EL (cell line): Measurements from ENCODE around the gene MCM3.
A peak's percentile ranks its signal among the peaks of the same experiment; 100 is the strongest.

Experiments
- DNase-seq: peaks from one replicate; pipeline ENCODE4 v3.0.0-alpha.2; 2016

Gene MCM3

GRCh38 chr6:52284460-52285176, at the start of gene MCM3:
TSS of gene MCM3 (minus strand) at chr6:52284742. CDS start at chr6:52284674, 68 bp downstream.
- DNase-seq, result peak; percentile 100

DNA sequence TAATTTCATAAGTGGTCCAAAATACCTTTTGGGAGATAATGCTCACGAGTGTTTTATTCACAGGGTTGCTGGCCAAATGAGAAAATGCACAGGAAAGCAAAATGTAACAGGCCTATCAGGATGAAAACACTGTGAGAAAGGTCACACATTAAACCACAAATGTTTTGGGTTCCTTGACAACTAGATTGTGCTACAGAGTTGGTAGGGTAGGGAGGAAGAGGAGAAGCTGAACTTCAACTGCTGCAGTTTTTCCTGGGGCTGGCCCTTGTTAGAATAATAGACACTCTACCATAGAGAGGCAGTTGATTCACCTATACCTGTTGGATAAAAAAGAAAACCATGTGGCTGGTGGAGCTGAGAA, 49.3 kb upstream of the MCM3 start:
- no peak for DNase-seq

DNA sequence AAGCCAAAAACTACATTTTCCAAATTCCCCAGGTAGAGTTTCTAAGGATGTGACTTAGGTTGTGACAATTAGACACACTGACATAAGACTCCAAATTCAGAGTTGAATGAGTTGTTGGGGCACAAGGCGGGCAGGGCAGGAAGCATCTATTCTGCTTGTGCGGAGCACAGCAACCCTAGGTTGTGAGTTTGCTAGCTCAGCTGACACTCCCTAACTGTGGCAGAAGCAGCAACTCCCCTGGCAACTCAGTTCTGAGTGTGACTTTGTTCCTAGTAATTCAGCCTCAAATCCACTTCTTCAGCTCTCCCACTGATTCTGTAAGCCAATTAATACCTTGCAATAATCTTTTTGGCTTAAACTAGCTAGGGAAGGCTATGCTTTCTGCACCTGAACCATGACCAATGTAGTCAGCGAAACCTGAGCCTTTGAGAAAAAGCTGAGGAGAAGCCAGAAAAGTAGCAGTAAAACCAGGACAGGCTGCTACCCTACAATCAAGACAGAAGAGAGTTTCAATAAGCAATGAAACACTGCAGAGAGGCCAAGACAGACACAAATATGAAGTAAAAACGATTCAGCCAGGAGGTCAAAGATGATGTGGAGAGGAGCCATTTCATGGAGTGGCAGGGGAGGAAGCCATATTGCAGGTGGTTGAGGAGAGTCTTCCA, 47.4 kb upstream of the MCM3 start:
- DNase-seq, result no peak

DNA sequence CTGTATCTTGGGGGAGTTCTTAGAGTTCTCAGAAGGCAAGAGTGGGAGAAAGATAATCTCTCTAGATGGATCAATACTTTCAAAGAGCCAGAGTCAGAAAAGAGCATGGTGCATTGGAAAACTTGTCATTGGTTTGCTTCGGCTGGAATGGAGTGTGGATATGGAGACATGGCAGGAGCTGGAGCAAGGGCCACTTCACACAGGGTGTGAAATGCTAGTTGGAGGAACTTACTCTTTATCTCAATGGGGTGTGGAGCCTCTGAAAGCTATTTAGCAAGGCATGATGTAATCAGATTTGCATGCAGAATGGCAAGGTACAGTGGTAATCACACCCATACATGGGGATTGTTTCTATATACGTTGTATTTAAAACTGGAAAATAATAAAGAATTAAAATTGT, 45.9 kb upstream of the MCM3 start:
- no peak for DNase-seq

GRCh38 chr6:52328729-52329128, 44.2 kb upstream of the MCM3 start:
- DNase-seq, result no peak

DNA sequence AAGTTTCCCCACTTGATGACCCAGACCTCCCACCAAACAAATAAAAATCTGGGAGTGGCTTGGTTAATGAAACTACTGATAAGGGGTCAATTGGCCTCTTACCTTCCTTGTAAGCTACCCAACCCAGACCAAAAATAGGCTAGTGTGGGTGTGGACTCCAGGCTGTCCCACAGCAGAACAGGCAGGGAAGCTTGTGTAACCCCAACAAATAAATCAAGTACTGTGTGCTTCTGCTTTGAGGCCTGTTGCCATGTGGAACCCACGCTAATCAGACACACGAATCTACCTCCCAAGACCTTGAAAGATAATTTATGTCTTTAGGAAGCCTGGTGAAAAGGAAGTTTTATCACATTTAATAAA, 43.7 kb upstream of the MCM3 start:
- no peak for DNase-seq

- no peak for DNase-seq
Observed at GRCh38 chr6:52326540-52327364, 42.2 kb upstream of the MCM3 start.

- no peak for DNase-seq
Observed at GRCh38 chr6:52325695-52326471, 41.3 kb upstream of the MCM3 start.

GRCh38 chr6:52324189-52324588, 39.6 kb upstream of the MCM3 start:
- no peak for DNase-seq

- peak; percentile 50 for DNase-seq
Observed at GRCh38 chr6:52317841-52318581, 33.5 kb upstream of the MCM3 start.

DNA sequence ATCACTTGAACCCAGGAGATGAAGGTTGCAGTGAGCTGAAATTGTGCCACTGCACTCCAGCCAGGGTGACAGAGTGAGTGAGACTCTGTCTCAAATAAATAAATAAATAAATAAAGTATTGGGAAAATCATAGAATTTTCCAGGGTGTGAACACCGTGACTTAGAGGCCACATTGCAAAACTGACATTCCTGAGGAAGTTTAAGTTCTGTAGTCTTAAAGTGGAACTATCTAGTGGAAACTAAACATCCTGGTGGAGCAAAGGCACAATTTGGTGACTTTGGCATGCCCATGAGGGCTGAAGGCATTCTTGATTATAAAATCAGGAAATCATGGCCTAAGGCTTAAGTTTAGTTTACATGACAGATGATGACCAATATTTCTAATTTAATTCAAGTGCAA, 32.7 kb upstream of the MCM3 start:
- no peak for DNase-seq

- DNase-seq, result no peak
Observed at GRCh38 chr6:52314752-52315151, 30.2 kb upstream of the MCM3 start.

DNA sequence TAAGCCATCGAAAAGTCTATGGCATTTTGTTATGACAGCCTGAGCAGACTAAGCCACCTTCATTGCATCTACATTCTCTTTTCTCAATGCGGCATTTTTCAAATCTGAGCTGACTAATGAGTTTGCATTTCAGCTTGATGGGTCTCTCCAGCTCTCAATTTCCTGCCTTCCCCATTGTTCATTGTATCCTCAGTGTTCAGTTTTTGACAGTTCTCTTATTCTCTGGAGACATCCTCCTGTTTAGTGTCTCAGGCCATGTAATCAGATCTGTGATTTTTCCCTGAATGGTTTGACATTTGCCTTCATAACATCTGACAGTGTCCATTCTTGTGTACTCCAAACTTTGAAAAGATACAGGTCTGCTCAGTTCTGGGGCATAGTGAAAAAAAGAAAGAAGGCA, 27.9 kb upstream of the MCM3 start:
- no peak for DNase-seq

DNA sequence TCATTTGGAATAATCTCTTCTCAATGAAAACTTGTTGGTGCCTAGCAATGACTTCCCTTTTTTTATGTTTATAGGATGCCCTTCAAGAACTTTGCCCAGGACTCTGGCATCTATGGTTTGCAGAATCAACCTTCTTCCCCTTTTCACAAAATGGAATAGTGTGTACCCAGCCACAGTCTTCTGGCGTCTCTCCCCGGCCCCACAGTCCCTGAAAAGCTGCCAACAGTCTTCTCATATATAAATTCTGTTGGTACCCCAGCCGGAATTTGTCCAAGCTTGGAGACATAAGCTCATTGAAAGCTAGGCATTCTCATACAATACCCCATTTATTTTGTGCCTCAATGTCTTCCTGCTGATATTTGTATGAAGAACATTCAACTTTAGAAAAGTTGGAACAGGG, 26.4 kb upstream of the MCM3 start:
- no peak for DNase-seq

DNA sequence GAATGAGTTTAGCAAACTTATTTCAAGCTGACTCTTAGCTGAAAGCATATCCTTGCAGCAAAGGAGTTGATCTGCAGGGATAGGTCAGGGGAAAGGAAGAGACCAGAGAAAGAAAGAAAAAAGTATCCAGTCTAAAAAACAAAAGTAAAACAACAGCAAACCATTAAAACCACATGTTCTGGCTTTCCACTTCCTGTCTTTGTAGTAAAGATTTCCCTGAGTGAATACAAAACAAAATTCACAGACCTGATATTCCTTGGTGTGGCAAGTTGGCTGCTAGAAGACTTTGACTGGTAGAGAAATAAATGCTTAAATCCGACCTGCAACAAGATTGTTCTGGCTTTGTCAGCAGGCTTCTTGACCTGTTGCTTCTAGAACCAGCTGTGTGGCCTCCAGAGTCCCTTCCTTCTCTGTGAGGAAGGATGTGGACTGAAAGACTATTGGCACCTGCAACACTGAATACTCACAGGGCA, 23.4 kb upstream of the MCM3 start:
- DNase-seq, result no peak

GRCh38 chr6:52306972-52307870, 22.7 kb upstream of the MCM3 start:
- DNase-seq, result no peak

GRCh38 chr6:52305948-52306767, 21.6 kb upstream of the MCM3 start:
- no peak for DNase-seq

GRCh38 chr6:52305411-52305810, 20.9 kb upstream of the MCM3 start:
- DNase-seq, result no peak

- peak; percentile 19 for DNase-seq
Observed at GRCh38 chr6:52304983-52305390, 20.4 kb upstream of the MCM3 start.

- DNase-seq, result no peak
Observed at GRCh38 chr6:52303178-52303577, 18.6 kb upstream of the MCM3 start.
